Astrocyte of the cerebellum (primary cell): ENCODE results near the gene TTYH3.

Experiments used
- DNase-seq: peaks from one replicate; pipeline ENCODE4 v3.0.0-alpha.2; 2011; ENCODE audit warnings: low read depth
- H3K4me3 ChIP-seq: 2 replicates; pipeline ENCODE4 v1.5.1; 2011; ENCODE audit warnings: mild to moderate bottlenecking, low read depth, low read length, moderate library complexity
- in situ Hi-C: cut with HindIII; loops from 2 replicates; pipeline ENCODE4 v1.10.0; 2017; ENCODE audit warnings: low sequenced_read_pairs
- TF ChIP-seq, protein P1 (sequence below): IDR thresholded peaks from 2 replicates; pipeline ENCODE4 v1.5.1; 2012; ENCODE audit warnings: low read length, low read depth, moderate library complexity, mild to moderate bottlenecking; ENCODE audit errors: missing control alignments

TTYH3 gene

DNA sequence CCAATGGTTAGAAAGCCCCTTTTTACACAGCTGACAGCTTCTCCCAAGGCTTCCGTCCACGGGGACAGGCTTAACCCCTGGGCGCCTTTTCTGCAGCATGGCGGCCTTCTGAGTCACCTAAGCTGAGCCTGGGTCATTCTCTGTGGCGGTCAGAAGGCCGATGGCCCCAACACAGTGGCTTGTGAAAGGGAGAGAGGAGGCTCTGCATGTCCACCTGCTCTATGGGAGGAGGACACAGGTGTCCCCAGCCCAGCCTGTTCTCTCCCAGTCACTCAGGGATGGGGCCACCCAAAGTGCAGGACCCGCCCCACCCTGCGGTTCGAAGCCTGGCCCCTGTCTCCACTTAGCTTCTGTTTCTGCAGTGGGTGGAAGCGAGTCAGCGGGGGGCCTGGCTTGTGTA lies 20.4 kb upstream of the TTYH3 start:
- H3K4me3 ChIP-seq, result no peak overlapping the region
- in situ Hi-C loops, result loop anchor here (5.0 kb wide), 1 partner anchor 44 kb away; no protein-coding TSS in a partner anchor
- DNase-seq, result no peak
- TF ChIP-seq, protein P1, sequence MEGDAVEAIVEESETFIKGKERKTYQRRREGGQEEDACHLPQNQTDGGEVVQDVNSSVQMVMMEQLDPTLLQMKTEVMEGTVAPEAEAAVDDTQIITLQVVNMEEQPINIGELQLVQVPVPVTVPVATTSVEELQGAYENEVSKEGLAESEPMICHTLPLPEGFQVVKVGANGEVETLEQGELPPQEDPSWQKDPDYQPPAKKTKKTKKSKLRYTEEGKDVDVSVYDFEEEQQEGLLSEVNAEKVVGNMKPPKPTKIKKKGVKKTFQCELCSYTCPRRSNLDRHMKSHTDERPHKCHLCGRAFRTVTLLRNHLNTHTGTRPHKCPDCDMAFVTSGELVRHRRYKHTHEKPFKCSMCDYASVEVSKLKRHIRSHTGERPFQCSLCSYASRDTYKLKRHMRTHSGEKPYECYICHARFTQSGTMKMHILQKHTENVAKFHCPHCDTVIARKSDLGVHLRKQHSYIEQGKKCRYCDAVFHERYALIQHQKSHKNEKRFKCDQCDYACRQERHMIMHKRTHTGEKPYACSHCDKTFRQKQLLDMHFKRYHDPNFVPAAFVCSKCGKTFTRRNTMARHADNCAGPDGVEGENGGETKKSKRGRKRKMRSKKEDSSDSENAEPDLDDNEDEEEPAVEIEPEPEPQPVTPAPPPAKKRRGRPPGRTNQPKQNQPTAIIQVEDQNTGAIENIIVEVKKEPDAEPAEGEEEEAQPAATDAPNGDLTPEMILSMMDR, result no peak

DNA sequence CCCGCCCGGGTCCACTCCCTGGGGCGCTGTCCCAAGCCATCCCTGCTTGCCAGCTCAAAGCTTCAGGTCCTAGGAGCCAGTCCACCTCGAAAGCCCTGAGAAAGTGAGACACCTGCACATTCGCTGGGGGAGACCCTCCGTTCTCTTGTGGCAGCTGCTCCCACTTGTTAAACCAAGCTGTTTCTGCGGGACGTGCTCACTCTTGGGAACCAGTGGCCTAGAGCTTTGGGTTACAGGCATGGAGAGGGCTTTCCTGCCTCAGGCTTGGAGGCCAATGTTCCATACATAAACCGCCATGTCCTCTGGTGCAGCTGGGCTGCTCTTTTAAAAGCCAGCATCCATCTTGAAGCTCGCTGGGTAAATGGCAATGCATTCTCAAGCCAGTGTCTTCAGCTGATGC lies 19.9 kb upstream of the TTYH3 start:
- DNase-seq, result no peak
- H3K4me3 ChIP-seq, result no peak overlapping the region
- TF ChIP-seq, protein P1, result no peak
- in situ Hi-C loops, result loop anchor here (5.0 kb wide), 1 partner anchor 45 kb away; no protein-coding TSS in a partner anchor

DNA sequence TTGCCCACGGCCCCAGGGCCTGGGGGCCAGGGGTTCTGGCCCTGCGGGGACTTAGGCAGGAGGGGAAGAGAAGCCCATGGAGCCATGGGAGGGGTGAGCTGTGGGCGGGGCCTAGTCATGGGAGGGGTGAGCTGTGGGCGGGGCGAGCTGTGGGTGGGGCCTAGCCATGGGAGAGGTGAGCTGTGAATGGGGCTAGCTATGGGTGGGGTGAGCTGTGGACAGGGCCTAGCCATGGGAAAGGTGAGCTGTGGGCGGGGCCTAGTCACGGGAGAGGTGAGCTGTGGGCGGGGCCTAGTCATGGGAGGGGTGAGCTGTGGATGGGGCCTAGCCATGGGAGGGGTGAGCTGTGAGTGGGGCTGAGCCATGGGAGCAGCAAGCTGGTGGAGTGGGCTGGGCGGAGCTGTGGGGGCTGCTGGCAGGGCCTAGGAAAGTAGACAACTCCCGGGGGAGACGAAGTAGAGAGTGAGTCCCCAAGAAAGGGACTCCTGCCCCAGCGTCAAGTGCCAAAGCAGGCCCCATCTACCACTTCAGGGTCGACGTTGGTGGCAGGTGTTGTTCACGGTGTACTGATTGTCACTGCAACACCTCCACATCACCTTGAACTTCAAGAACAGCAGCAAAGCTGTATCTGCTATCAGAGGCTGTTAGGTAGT lies 19.2 kb upstream of the TTYH3 start:
- H3K4me3 ChIP-seq, result no peak overlapping the region
- DNase-seq, result no peak
- TF ChIP-seq, protein P1, result no peak
- in situ Hi-C loops, result loop anchor here (5.0 kb wide), 1 partner anchor 45 kb away; no protein-coding TSS in a partner anchor

DNA sequence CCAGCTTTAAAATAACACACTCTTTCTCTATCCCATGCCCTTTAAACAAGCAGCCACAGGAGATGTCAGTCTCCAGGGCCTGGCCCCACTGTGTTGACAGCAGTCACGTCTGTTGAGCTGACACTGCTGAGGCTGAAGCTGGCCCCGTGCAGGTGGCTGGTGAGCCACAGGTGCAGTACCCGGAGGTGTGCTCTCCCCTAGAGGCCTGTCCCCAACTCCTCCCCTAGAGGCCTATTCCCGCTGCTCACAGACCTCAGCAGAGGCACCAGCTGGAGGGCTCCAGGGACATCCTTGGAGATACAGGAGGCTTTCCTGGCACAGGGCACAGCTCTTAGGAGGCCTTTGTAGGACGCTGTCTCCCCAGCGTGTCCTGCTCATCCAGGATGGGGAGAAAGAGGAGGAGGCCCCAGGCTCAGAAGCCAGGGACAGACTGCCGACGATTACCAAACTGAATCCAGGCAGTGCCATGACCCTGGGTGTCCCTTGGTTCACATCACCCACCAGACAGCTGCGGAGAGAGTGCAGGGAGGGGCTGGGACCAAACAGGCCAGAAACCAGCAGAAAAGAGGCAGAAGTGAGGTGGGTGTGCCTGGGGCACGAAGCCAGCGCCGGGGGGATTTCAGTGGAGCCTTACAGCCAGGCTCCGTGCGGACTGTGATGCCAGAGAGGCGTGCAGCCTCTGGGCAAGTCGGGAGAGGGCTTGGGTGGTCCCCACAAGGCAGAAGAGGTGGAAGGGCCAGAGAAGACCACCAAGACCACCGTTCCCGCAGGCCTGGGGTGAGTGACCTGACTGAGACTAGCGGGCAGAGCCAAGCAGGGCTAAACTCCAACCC lies 18.5 kb upstream of the TTYH3 start:
- in situ Hi-C loops, result loop anchor here (5.0 kb wide), 1 partner anchor 46 kb away; no protein-coding TSS in a partner anchor
- no peak for DNase-seq
- TF ChIP-seq, protein P1, result no peak
- no peak overlapping the region for H3K4me3 ChIP-seq

DNA sequence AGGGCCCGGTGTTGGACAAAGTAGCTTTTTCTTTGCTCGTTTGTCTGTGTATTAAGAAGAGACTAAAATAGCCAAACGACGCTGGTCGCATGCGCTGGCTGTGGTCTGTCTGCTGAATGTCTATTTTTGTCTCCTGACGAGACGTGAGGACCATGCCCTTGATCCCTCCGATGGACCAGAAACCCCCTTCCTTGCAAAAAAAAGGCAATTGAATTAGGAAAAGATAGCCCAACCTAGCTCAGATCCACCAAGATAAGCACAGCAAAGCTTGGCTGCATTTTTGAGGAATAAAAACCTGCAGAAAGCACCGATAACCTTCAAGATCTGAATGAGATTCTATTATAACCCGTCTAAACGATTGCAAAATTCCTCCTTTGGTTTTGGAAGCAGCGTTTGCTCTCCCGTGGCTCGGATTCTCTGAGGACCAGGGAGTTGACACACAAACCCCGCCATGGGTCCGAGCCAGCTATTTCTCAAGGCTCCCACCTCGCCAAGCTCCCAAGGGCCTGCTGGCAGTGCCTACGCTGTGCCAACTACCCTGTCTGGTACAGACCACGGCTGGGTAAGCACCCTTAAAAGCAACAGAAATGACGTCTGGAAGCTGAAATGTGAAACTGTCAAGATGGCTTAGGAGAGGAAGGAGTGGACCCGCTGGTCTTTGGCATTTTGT lies 17.7 kb upstream of the TTYH3 start:
- no peak overlapping the region for H3K4me3 ChIP-seq
- TF ChIP-seq, protein P1, result no peak
- no peak for DNase-seq
- in situ Hi-C loops, result loop anchor here (5.0 kb wide), 1 partner anchor 47 kb away; no protein-coding TSS in a partner anchor

DNA sequence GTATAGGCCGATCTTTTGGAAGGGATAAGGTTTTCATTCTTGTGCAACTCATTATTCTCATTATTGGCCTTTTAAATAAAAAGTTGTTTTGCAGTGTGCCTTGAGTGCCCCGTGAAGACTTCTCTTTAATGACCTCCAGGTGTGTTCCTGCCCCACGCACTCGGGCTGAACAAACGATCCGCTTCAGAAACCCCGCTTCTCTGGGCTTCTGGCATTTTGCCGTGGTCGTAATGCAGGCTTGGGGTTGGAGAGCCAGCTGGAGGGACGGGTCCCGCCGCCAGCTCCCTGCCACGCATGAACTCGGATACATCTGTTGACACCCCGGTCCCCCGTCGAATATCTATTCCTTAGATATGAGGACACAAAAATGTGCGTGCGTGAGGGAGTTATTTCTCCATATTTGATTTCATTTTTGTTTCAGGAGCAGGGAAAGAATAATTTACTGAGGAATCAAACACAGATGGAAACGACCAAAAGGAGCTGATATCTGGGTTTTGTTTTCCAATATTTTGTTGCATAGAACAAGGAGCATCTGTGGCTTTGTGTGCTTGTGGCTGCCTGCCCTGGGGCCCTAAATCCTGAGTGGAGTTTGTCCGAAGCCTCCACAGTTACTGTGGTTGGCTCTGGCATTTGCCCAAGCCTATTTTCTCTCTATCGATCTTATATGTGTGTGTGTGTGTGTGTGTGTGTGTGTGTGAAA lies 17.0 kb upstream of the TTYH3 start:
- H3K4me3 ChIP-seq, result no peak overlapping the region
- TF ChIP-seq, protein P1, result no peak
- no peak for DNase-seq
- in situ Hi-C loops, result loop anchor here (5.0 kb wide), 1 partner anchor 47 kb away; no protein-coding TSS in a partner anchor
